ENCODE data around the gene MAST4. TPM values are rescaled to one million over a fixed set of nuclear protein-coding genes. Genes with fewer than 3 reads are reported as not detected.

The MAST4 gene
- total RNA-seq, 1 donor from 2014 or later = 22.3 TPM

DNA sequence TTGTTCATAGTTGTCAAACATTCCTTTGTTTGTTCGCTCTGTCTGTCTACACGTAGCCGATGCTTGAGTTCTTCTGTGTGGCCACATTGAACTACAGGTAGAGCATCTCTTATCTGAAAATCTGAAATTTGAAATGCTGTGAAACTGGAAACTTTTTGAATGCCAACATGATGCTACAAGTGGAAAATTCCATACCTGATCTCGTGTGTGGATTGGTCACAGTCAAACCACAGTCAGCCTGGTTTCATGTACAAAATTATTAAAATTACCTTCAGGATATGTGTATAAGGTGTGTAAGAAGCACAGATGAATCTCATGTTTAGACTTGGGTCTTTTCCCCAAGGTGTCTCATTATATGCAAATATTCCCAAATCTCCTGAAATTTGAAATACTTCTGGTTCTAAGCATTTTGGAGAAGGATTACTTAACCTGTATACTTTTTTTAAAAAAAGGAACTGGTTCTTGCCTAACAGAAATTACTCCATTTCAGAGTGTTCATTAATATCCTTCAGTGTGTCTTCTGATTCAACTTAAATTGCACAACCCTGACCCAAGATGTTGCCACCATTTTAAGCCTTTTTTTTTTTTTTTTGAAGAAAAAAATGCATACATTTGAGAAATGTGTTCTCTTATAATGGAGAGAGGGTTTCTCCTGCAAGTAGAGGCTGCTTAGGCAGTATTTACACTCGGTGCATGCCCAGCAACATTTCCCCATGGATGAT, 254.3 kb downstream of the MAST4 start:
- no peaks in the 10 kb centered on the region for H3K79me2 ChIP-seq (ENCODE audit: insufficient read depth, low read length)
- no peak overlapping the region for H3K4me2 ChIP-seq (ENCODE audit: low read length)
- H4K20me1 ChIP-seq (ENCODE audit: insufficient read depth, low read length) = no peaks in the 10 kb centered on the region
- H3K36me3 Mint-ChIP-seq (ENCODE audit: low read depth, unreplicated experiment) = peaks cover 3% of the 10 kb centered on the region
- no peaks in the 10 kb centered on the region for H3K9me3 ChIP-seq (ENCODE audit: insufficient read depth, low read depth, low read length)
- H3K4me1 ChIP-seq (ENCODE audit: insufficient read depth, low read length) = peaks cover 14% of the 10 kb centered on the region
- H2AFZ ChIP-seq (ENCODE audit: low read depth, low read length) = no peak overlapping the region
- no peak for FAIRE-seq
- no peak for DNase-seq (ENCODE audit: low read depth)
- H3K4me3 Mint-ChIP-seq (ENCODE audit: unreplicated experiment) = no peak overlapping the region
- no peak overlapping the region for H3K9ac ChIP-seq (ENCODE audit: low read length)
- H3K9me3 Mint-ChIP-seq (ENCODE audit: unreplicated experiment) = peaks cover 3% of the 10 kb centered on the region
- H3K4me3 ChIP-seq (ENCODE audit: insufficient read depth, low read depth, low read length) = no peak overlapping the region
- no peak overlapping the region for H3K27ac ChIP-seq (ENCODE audit: low read depth, low read length)
- TF ChIP-seq CTCF (IDR thresholded peaks at IDR 0.05; ENCODE audit: insufficient read depth, low read depth, low read length) = no peak
- TF ChIP-seq EZH2 (IDR thresholded peaks at IDR 0.05; ENCODE audit: insufficient read depth, low read length) = no peak
- H3K36me3 ChIP-seq (ENCODE audit: insufficient read depth, low read length) = no peaks in the 10 kb centered on the region
- H3K27me3 ChIP-seq (ENCODE audit: insufficient read depth, low read length) = no peaks in the 10 kb centered on the region
- H3K4me1 Mint-ChIP-seq (ENCODE audit: low read depth, unreplicated experiment) = peaks cover 33% of the 10 kb centered on the region
- H3K27me3 Mint-ChIP-seq (ENCODE audit: low read depth, unreplicated experiment) = peaks cover 2% of the 10 kb centered on the region
- peak overlapping the region; percentile 82 for H3K27ac Mint-ChIP-seq (ENCODE audit: unreplicated experiment)

DNA sequence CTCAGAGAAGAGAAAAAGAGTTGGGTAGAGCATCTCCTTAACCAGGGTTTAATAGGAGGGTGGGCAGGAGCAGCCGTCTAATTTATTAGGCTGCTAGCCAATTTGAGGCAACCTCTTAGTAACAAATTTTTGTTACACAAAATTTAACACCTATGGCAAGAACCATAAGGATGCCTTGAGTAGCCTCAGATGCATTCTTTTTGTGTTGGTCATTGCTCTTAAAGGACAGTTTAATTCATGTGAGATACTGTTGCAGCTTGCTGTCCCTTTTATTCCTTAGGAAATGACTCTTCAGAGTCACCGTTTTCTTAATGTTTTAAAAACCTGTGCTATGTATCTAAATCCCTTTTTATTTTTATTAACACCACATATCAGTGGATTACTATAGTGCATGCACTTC, 255.1 kb downstream of the MAST4 start:
- Mint-ChIP-seq H3K36me3 (ENCODE audit: low read depth, unreplicated experiment) (peaks cover 3% of the 10 kb centered on the region), H3K9me3 (ENCODE audit: unreplicated experiment) (peaks cover 3% of the 10 kb centered on the region), H3K27ac (ENCODE audit: unreplicated experiment) (peak overlapping the region; percentile 82), H3K4me1 (ENCODE audit: low read depth, unreplicated experiment) (peaks cover 33% of the 10 kb centered on the region), H3K27me3 (ENCODE audit: low read depth, unreplicated experiment) (peaks cover 2% of the 10 kb centered on the region), H3K4me3 (ENCODE audit: unreplicated experiment) (no peak overlapping the region)
- FAIRE-seq = no peak
- peaks cover 14% of the 10 kb centered on the region for H3K4me1 ChIP-seq (ENCODE audit: insufficient read depth, low read length)
- no peak overlapping the region for H3K27ac ChIP-seq (ENCODE audit: low read depth, low read length)
- TF ChIP-seq EZH2 (IDR thresholded peaks at IDR 0.05; ENCODE audit: insufficient read depth, low read length) = no peak
- H4K20me1 ChIP-seq (ENCODE audit: insufficient read depth, low read length) = no peaks in the 10 kb centered on the region
- H3K79me2 ChIP-seq (ENCODE audit: insufficient read depth, low read length) = no peaks in the 10 kb centered on the region
- DNase-seq (ENCODE audit: low read depth) = peak; percentile 22
- H2AFZ ChIP-seq (ENCODE audit: low read depth, low read length) = no peak overlapping the region
- no peaks in the 10 kb centered on the region for H3K36me3 ChIP-seq (ENCODE audit: insufficient read depth, low read length)
- H3K9ac ChIP-seq (ENCODE audit: low read length) = no peak overlapping the region
- H3K27me3 ChIP-seq (ENCODE audit: insufficient read depth, low read length) = no peaks in the 10 kb centered on the region
- no peak overlapping the region for H3K4me3 ChIP-seq (ENCODE audit: insufficient read depth, low read depth, low read length)
- no peak overlapping the region for H3K4me2 ChIP-seq (ENCODE audit: low read length)
- no peaks in the 10 kb centered on the region for H3K9me3 ChIP-seq (ENCODE audit: insufficient read depth, low read depth, low read length)

DNA sequence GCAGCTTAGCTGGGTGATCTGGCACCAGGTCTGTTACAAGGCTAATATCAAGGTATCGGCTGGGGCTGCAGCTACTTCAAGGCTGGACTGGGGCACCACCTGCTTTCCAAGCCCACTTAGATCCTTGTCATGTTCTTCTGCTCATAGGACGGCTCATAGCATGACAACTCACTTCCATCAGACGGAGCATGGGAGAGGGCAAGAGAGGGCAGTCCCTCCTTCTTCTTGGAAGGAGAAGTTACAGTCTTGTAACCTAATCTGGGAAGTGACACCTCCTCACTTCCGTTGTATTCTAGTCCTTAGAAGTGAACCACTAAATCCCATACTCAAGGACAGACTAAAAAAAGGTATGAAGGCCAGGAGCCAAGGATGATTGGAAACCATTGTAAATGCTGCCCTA, 258.2 kb downstream of the MAST4 start:
- H3K4me1 Mint-ChIP-seq (ENCODE audit: low read depth, unreplicated experiment) = peaks cover 25% of the 10 kb centered on the region

More for the DNA sequence above, 258.2 kb downstream of the MAST4 start:
- H3K9me3 ChIP-seq (ENCODE audit: insufficient read depth, low read depth, low read length) = no peaks in the 10 kb centered on the region
- H3K27me3 ChIP-seq (ENCODE audit: insufficient read depth, low read length) = no peaks in the 10 kb centered on the region
- H3K4me3 ChIP-seq (ENCODE audit: insufficient read depth, low read depth, low read length) = no peak overlapping the region
- H3K9ac ChIP-seq (ENCODE audit: low read length) = no peak overlapping the region
- no peak for DNase-seq (ENCODE audit: low read depth)
- no peak overlapping the region for H3K27ac ChIP-seq (ENCODE audit: low read depth, low read length)
- H3K36me3 ChIP-seq (ENCODE audit: insufficient read depth, low read length) = no peaks in the 10 kb centered on the region
- H3K4me2 ChIP-seq (ENCODE audit: low read length) = no peak overlapping the region
- TF ChIP-seq EZH2 (IDR thresholded peaks at IDR 0.05; ENCODE audit: insufficient read depth, low read length) = no peak
- TF ChIP-seq CTCF (IDR thresholded peaks at IDR 0.05; ENCODE audit: insufficient read depth, low read depth, low read length) = no peak
- H3K79me2 ChIP-seq (ENCODE audit: insufficient read depth, low read length) = no peaks in the 10 kb centered on the region
- no peaks in the 10 kb centered on the region for H4K20me1 ChIP-seq (ENCODE audit: insufficient read depth, low read length)
- Mint-ChIP-seq H3K4me3 (ENCODE audit: unreplicated experiment) (no peak overlapping the region), H3K36me3 (ENCODE audit: low read depth, unreplicated experiment) (peaks cover 3% of the 10 kb centered on the region), H3K27ac (ENCODE audit: unreplicated experiment) (no peak overlapping the region), H3K27me3 (ENCODE audit: low read depth, unreplicated experiment) (peaks cover 2% of the 10 kb centered on the region), H3K9me3 (ENCODE audit: unreplicated experiment) (peaks cover 3% of the 10 kb centered on the region)
- peaks cover 5% of the 10 kb centered on the region for H3K4me1 ChIP-seq (ENCODE audit: insufficient read depth, low read length)
- no peak for FAIRE-seq
- H2AFZ ChIP-seq (ENCODE audit: low read depth, low read length) = no peak overlapping the region
